ENCODE data around the gene SLC10A1.
"Not testable (repeated sequence)": the region's sequence is repeated elsewhere in the genome, so short reads cannot be mapped to it uniquely, and the experiment has no call there.

Gene SLC10A1

GRCh38 chr14:69796797-69797500, at the start of gene SLC10A1:
TSS of gene SLC10A1 (minus strand) at chr14:69797241. CDS start at chr14:69797155, 86 bp downstream.
- DNase-seq (ENCODE audit: low spot score) = no peak

- DNase-seq (ENCODE audit: low spot score) = no peak
Observed at GRCh38 chr14:69845787-69846186, 48.7 kb upstream of the SLC10A1 start.

GRCh38 chr14:69845050-69845581, 48.1 kb upstream of the SLC10A1 start:
- no peak for DNase-seq (ENCODE audit: low spot score)

- no peak for DNase-seq (ENCODE audit: low spot score)
Observed at GRCh38 chr14:69844171-69844570, 47.1 kb upstream of the SLC10A1 start.

- DNase-seq (ENCODE audit: low spot score) = no peak
Observed at GRCh38 chr14:69842686-69843420, 45.8 kb upstream of the SLC10A1 start.

- no peak for DNase-seq (ENCODE audit: low spot score)
Observed at GRCh38 chr14:69841656-69842055, 44.6 kb upstream of the SLC10A1 start.

GRCh38 chr14:69839661-69840060, 42.6 kb upstream of the SLC10A1 start:
- no peak for DNase-seq (ENCODE audit: low spot score)

GRCh38 chr14:69838881-69839416, 41.9 kb upstream of the SLC10A1 start:
- DNase-seq (ENCODE audit: low spot score) = no peak

GRCh38 chr14:69828879-69829278, 31.8 kb upstream of the SLC10A1 start:
- no peak for DNase-seq (ENCODE audit: low spot score)

- DNase-seq (ENCODE audit: low spot score) = peak; percentile 33
Observed at GRCh38 chr14:69828354-69828753, 31.3 kb upstream of the SLC10A1 start.

- no peak for DNase-seq (ENCODE audit: low spot score)
Observed at GRCh38 chr14:69827560-69827959, 30.5 kb upstream of the SLC10A1 start.

- no peak for DNase-seq (ENCODE audit: low spot score)
Observed at GRCh38 chr14:69822456-69822855, 25.4 kb upstream of the SLC10A1 start.

GRCh38 chr14:69820991-69821390, 23.9 kb upstream of the SLC10A1 start:
- DNase-seq (ENCODE audit: low spot score) = no peak

GRCh38 chr14:69819607-69820006, 22.6 kb upstream of the SLC10A1 start:
- DNase-seq (ENCODE audit: low spot score) = no peak

- peak; percentile 53 for DNase-seq (ENCODE audit: low spot score)
Observed at GRCh38 chr14:69818758-69819191, 21.7 kb upstream of the SLC10A1 start.

GRCh38 chr14:69816216-69816615, 19.2 kb upstream of the SLC10A1 start:
- no peak for DNase-seq (ENCODE audit: low spot score)

- no peak for DNase-seq (ENCODE audit: low spot score)
Observed at GRCh38 chr14:69815556-69815955, 18.5 kb upstream of the SLC10A1 start.

- no peak for DNase-seq (ENCODE audit: low spot score)
Observed at GRCh38 chr14:69814397-69814796, 17.4 kb upstream of the SLC10A1 start.

GRCh38 chr14:69813346-69813745, 16.3 kb upstream of the SLC10A1 start:
- DNase-seq (ENCODE audit: low spot score) = not testable (repeated sequence)

- no peak for DNase-seq (ENCODE audit: low spot score)
Observed at GRCh38 chr14:69812711-69813110, 15.7 kb upstream of the SLC10A1 start.

GRCh38 chr14:69811868-69812252, 14.8 kb upstream of the SLC10A1 start:
- DNase-seq (ENCODE audit: low spot score) = no peak

GRCh38 chr14:69811227-69811867, 14.3 kb upstream of the SLC10A1 start:
- DNase-seq (ENCODE audit: low spot score) = no peak

All from putamen (tissue), 1 donor.